ENCODE measurements around the gene ZYX.

GRCh38 chr7:143415742-143416397 lies 34.7 kb downstream of the ZYX start:
- TF ChIP-seq CTCF (conservative IDR thresholded peaks at IDR 0.05) (no peak), ZFX (IDR thresholded peaks at IDR 0.05) (no peak)

All from C4-2B (cell line).